Measurements from ENCODE around the gene POC1A.

DNA sequence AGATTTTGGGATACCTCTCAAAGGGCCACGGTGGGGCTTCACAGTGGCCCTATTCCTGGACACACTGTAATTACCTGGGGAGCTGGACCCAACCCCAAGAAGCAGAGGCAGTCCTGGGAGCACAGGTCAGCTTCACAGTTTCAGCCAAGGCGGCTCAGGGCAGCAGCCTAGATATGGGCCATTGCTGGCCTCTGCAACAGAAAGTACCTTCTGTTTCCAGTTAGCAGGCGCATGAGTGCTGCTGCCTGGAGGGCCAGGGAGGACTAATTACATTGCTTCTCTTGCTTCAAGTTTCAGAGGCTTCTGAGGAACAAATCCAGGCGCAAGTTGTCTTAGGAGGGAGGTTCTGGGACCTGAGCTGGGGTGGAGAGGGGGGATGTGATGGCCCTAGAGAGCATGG, 84.4 kb downstream of the POC1A start:
- TF ChIP-seq CEBPB (IDR thresholded peaks at IDR 0.05) = no peak
- no peak for TF ChIP-seq NFIC (IDR thresholded peaks at IDR 0.05)
- TF ChIP-seq, protein P1, sequence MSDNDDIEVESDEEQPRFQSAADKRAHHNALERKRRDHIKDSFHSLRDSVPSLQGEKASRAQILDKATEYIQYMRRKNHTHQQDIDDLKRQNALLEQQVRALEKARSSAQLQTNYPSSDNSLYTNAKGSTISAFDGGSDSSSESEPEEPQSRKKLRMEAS (IDR thresholded peaks at IDR 0.05) = no peak
- no peak for TF ChIP-seq ZBTB7A (IDR thresholded peaks at IDR 0.05; ENCODE audit: low read depth)
- no peak for TF ChIP-seq EP300 (IDR thresholded peaks at IDR 0.05; ENCODE audit: borderline replicate concordance)
- no peak for TF ChIP-seq TAF1 (IDR thresholded peaks at IDR 0.05; ENCODE audit: low read depth)
- TF ChIP-seq, protein P2, sequence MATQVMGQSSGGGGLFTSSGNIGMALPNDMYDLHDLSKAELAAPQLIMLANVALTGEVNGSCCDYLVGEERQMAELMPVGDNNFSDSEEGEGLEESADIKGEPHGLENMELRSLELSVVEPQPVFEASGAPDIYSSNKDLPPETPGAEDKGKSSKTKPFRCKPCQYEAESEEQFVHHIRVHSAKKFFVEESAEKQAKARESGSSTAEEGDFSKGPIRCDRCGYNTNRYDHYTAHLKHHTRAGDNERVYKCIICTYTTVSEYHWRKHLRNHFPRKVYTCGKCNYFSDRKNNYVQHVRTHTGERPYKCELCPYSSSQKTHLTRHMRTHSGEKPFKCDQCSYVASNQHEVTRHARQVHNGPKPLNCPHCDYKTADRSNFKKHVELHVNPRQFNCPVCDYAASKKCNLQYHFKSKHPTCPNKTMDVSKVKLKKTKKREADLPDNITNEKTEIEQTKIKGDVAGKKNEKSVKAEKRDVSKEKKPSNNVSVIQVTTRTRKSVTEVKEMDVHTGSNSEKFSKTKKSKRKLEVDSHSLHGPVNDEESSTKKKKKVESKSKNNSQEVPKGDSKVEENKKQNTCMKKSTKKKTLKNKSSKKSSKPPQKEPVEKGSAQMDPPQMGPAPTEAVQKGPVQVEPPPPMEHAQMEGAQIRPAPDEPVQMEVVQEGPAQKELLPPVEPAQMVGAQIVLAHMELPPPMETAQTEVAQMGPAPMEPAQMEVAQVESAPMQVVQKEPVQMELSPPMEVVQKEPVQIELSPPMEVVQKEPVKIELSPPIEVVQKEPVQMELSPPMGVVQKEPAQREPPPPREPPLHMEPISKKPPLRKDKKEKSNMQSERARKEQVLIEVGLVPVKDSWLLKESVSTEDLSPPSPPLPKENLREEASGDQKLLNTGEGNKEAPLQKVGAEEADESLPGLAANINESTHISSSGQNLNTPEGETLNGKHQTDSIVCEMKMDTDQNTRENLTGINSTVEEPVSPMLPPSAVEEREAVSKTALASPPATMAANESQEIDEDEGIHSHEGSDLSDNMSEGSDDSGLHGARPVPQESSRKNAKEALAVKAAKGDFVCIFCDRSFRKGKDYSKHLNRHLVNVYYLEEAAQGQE (IDR thresholded peaks at IDR 0.05; ENCODE audit: low read depth) = no peak
- no peak for TF ChIP-seq YY1 (IDR thresholded peaks at IDR 0.05; ENCODE audit: low read depth)
- no peak for TF ChIP-seq TEAD4 (IDR thresholded peaks at IDR 0.05)
- TF ChIP-seq, protein P3, sequence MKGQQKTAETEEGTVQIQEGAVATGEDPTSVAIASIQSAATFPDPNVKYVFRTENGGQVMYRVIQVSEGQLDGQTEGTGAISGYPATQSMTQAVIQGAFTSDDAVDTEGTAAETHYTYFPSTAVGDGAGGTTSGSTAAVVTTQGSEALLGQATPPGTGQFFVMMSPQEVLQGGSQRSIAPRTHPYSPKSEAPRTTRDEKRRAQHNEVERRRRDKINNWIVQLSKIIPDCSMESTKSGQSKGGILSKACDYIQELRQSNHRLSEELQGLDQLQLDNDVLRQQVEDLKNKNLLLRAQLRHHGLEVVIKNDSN (IDR thresholded peaks at IDR 0.05) = no peak
- TF ChIP-seq EGR1 (IDR thresholded peaks at IDR 0.05) = no peak

Data from Ishikawa (cell line).